GM21390 (cell line): ENCODE measurements around the gene HIVEP2.

ENCODE experiments used
- ATAC-seq: cut with Tn5 transposase; IDR thresholded peaks from one replicate; pipeline ENCODE4 v1.9.1; 2021; ENCODE audit not compliant: unreplicated experiment

HIVEP2 gene

GRCh38 chr6:142821860-142822259 is 123.1 kb downstream of the HIVEP2 start:
- no peak for ATAC-seq

GRCh38 chr6:142821164-142821716 is 123.7 kb downstream of the HIVEP2 start:
- no peak for ATAC-seq

GRCh38 chr6:142820338-142821051 is 124.5 kb downstream of the HIVEP2 start:
- ATAC-seq = no peak

GRCh38 chr6:142819603-142820337 is 125.2 kb downstream of the HIVEP2 start:
- peak; percentile 60 for ATAC-seq

- ATAC-seq = no peak
Measured at GRCh38 chr6:142816486-142816885, 128.5 kb downstream of the HIVEP2 start.

GRCh38 chr6:142816031-142816430 is 128.9 kb downstream of the HIVEP2 start:
- no peak for ATAC-seq

GRCh38 chr6:142811923-142812322 is 133.1 kb downstream of the HIVEP2 start:
- ATAC-seq = no peak

GRCh38 chr6:142810952-142811514 is 133.9 kb downstream of the HIVEP2 start:
- peak; percentile 38 for ATAC-seq

GRCh38 chr6:142809947-142810346 is 135.0 kb downstream of the HIVEP2 start:
- no peak for ATAC-seq

- ATAC-seq = no peak
Measured at GRCh38 chr6:142808405-142809061, 136.4 kb downstream of the HIVEP2 start.

- no peak for ATAC-seq
Measured at GRCh38 chr6:142805042-142805441, 139.9 kb downstream of the HIVEP2 start.

- no peak for ATAC-seq
Measured at GRCh38 chr6:142804490-142804889, 140.5 kb downstream of the HIVEP2 start.

- ATAC-seq = no peak
Measured at GRCh38 chr6:142803495-142804058, 141.4 kb downstream of the HIVEP2 start.

- no peak for ATAC-seq
Measured at GRCh38 chr6:142803032-142803431, 141.9 kb downstream of the HIVEP2 start.

- no peak for ATAC-seq
Measured at GRCh38 chr6:142802124-142802523, 142.9 kb downstream of the HIVEP2 start.

- ATAC-seq = no peak
Measured at GRCh38 chr6:142800240-142800639, 144.7 kb downstream of the HIVEP2 start.

GRCh38 chr6:142799639-142800038 is 145.3 kb downstream of the HIVEP2 start:
- ATAC-seq = no peak

- ATAC-seq = no peak
Measured at GRCh38 chr6:142797159-142797558, 147.8 kb downstream of the HIVEP2 start.

- ATAC-seq = no peak
Measured at GRCh38 chr6:142796571-142796970, 148.4 kb downstream of the HIVEP2 start.

GRCh38 chr6:142796024-142796423 is 149.0 kb downstream of the HIVEP2 start:
- ATAC-seq = no peak

GRCh38 chr6:142794424-142794823 is 150.6 kb downstream of the HIVEP2 start:
- ATAC-seq = no peak
